GM21737 (cell line): ENCODE results near the gene ITSN1.

ENCODE experiments used
- ATAC-seq: cut with Tn5 transposase; IDR thresholded peaks from one replicate; pipeline ENCODE4 v1.9.1; 2021; ENCODE audit warnings: mild to moderate bottlenecking, moderate library complexity; ENCODE audit not compliant: unreplicated experiment

The ITSN1 gene

DNA sequence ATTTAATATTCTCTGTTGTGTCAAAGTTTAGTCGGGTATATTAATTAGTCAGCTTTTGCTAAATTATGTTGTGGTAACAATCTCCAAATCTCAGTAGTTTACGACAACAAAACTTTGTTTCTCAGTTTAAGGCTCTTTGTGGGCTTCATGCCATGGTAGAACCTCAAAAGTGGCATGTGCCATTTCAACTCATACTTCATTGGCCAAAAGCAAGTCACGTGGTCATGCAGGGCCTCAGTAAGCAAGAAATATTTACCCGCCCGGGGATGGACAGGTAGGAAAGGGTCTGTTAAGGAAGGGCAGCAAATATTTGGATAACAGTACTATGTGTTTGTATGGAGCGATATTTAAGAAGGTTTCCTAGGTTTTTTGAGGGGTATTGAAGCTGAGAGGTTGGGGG, 38.6 kb downstream of the ITSN1 start:
- no peak for ATAC-seq

DNA sequence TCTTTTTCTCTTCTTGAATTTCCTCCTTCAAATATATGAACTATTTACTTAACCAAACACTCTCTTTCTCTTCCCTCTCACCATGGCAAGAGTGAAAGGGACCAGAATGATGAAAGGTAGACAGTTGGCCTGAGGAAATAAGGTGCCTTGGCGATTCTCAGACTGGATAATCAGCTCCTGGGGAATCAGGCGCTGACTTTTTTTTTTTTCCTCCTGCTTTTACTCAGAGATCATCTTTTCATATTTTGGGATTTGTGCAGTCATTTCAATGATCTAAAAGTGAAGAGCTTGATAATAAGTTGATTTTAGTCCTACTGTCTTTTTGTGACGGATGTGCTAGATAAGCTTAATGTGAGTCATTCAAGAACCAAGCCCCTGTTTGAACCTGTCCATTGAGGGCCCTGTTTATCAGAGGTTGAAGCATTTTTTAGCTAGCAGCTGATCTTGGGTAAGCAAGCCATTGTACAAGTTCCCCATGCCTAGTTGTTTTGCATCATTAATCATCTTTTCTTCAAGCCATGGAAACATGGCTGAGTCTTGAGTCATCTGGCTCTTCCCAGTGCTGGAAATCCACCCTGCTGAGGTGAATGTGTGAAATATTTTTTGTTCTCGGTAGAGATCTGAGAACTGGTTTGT, 40.8 kb downstream of the ITSN1 start:
- no peak for ATAC-seq

DNA sequence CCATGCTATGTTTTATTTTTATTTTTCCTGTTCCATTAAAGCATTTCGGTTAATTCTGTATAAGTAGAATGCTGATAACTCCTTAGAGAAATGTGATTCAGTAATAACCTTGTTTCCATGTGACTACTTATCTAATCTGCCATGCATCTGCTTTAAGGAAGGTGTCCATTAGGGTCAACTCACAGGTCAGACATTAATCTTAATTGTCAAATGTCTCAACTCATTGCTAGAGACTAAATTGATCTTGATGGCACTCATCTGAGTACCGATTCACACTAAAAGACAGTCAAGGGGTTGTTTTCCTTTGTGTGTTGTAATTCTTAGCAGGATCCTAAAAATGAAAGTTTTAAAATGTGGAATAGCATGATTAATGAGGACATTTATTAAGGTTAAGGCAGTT, 41.8 kb downstream of the ITSN1 start:
- no peak for ATAC-seq

DNA sequence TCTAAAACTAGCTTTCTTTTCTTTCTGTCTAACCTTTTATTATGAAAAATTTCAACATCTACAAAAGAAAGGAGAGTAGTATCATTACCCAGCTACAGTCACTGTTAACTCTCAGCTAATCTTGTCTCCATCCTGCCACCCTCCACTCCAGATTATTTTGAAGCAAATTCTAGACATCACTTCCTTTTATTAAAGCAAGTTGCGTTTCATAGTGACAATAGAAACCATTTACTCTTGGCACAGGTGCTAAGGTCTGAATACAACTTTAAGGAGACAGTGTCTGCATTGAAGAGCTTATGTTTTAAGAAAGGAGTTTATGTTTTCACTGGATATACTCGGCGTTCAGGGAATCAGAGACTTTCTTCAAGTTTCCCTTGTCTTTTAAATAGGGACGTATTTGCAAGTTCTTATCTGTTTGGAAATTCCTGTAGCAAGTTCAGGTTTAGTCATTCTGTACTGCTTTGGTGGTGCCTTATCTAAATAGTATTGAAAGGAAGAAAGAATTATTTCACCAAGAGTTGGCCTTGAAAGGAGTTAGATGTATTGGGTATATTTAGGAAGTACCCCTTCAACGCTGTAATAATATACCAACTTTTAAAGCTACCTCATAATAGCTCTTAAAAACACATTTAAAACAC, 42.7 kb downstream of the ITSN1 start:
- ATAC-seq, result no peak

DNA sequence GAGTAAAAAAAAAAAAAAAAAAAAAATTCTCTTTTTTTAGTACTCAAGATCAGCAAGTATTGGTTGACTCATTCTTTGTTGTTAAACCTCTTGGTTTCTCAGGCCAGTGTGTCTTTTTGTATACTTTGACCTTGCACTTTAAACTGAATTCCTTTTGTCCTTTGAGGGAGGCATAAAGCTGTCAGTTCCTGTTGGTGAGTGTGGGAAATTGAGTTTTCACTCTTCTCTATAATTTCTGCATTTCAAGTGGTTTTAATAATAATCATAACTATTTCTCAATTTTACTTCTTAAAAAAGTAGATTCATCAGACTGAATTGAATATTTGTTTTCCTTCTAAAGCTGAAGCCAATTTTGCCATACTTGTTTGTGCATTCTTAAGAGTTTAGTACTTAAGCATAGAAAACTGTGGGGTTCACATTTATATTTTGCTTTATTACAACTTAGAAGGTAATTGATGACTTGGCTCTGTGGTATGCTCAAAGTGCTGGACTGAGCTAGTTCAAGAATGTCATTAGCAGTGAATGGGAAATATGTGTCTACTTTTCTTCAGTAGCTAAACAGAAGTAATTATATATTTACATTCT, 43.4 kb downstream of the ITSN1 start:
- ATAC-seq, result no peak

DNA sequence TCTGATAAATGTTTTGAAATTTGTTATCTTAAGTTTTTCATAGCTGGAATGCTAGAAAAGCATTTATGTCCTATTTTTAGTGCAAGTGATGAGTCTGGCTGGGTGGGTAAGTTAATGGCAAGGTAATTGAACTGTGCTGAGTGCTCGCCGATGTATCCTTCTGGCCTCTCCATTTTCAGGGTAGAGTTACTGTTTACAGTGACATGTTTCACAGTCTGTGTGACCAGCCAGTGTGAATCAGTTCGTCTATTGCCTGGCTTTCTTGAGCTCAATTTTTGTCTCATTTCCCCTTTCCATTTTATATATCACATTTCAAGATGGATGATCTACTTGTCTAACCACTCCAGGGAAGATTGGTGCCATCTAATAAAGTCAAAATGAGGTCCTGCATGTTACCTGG, 44.1 kb downstream of the ITSN1 start:
- no peak for ATAC-seq

DNA sequence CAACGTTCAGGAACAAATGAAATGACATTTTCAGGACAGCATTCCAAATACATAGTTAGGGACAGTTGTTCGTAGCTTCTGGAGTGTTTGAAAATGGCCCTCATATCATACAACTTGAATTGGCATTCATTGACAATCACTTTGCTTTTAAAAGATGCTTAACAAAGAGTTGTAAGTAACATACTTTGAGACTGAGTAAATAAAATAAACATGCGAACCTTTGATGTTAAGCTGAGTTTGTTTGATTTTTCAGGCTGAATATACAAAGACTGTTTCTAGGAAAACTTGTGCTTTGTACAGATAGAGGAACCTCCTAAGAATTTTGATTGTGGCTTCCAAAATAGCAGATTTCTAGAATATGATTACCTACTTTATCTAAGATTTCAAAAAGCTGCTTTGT, 45.3 kb downstream of the ITSN1 start:
- ATAC-seq, result no peak

GRCh38 chr21:33688353-33688752, 46.1 kb downstream of the ITSN1 start:
- no peak for ATAC-seq

DNA sequence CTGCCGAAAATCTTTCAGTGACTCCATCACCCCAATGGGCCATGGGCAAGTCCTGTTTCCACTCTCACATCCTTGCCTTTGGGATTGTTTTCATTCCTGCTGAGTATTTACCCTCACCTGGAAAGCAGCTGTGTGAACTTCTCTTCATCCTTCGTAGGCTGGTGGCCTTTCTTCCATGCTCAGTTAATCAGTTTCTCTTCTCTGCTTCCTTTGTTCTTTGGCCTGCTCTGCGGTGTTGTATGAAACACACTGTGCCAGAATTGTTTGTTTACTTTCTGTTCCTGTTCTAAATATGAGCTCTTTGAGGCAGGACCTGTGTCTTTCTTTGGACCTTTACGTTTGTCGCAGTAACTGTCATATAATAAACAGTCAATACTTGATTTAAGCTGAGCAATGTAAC, 48.6 kb downstream of the ITSN1 start:
- ATAC-seq, result no peak

DNA sequence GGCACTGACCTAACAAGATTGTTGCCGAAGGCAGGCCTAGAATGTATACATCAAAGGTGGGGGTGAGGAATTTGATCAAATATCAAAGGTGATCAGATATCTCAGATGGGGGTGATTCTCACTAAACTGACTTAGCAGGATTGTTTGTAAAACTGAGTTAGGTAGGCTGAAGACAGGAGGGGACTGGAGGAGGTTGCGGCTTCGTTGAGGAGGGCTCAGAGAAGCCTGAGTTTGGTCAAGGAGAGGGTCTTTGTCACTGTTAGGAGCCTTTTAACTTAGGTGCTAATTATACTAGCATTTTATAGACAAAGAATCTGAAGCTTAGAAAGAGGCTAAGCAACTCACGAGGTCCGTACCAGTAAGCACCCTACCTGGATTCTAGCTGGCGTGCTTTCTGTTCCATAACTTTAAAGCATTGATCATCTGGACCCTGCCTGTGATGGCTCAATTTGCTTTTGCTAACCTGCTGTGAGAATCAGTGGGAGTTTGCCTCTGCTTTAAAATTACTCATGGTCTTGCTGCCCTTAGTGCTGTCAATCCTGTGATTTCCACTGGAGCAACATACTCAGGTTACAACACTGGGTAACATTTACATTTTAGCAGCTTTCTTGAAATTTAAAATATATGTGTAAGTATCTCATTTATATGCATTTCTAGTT, 49.8 kb downstream of the ITSN1 start:
- no peak for ATAC-seq

DNA sequence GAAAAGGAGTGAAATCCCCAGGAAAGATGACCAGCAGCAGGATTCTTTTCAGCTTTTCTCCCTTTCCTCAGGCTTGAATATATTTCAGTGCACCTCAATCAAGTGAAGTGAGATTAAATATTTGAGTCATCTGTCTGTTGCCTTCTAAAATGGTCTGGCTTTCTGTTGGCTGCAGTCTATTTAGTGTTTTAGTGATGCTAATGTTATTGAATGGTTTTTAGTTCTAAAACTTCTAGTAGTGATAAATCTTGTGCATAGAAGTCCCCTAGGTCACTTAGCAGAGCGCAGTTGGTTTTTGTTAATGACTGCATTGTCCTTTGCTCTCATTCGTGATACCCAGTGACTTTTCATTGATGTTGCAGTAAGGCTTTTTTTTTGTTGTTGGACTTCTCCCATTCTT, 53.5 kb downstream of the ITSN1 start:
- ATAC-seq, result no peak

GRCh38 chr21:33696465-33696864, 54.2 kb downstream of the ITSN1 start:
- no peak for ATAC-seq

GRCh38 chr21:33698087-33698860, 56.0 kb downstream of the ITSN1 start:
- ATAC-seq, result no peak

DNA sequence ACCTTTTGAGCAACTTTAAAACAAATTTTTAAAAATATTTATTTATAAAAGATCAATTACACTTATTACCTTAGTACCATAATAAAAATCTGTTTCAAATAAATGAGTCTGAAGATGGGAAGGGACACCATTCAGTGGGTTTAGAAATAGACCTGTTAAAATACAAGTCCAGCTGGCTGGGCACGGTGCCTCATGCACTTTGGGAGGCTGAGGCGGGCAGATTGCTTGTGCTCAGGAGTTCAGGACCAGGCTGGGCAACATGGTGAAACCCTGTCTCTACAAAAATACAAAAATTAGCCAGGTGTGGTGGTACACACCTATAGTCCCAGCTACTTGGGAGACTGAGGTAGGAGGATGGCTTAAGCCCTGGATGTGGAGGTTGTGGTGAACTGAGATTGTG, 57.0 kb downstream of the ITSN1 start:
- ATAC-seq, result no peak

DNA sequence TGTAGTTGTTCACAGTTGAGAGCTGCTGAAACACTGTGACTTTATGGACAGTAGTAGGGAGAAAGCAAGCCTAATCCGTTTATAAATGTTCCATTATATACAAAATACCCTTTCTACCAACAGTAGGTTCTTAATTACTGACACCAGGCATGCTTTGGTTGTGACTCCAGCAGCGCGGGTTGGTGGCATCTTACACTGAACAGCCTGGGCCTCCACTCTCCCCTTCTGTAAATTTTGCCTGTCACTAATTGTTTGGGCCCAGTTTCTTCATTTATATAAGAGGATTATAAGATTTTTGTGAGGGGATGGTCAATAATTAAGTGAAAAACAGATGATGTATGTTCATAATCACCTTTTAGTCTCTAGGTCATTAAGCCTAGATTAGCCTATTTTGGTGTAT, 58.2 kb downstream of the ITSN1 start:
- ATAC-seq, result no peak

- ATAC-seq, result no peak
Observed at GRCh38 chr21:33703750-33704606, 61.7 kb downstream of the ITSN1 start.

DNA sequence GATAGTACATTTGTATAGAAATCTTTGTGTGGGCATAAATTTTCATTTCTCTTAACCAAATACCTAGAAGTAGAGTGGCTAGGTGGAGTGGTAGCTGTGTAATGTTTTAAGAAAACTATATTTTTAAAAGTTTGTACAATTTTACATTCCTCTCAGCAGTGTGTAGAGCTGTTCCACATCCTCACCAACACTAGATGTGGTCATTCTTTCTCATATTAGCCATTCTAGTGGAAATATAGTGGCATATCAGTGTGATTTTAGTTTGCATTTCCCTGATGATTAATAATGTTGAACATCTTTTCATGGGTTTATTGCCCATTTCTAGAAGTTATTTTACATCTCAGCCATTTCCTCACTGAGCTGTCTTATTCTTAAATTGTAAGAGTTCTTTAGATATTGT, 65.5 kb downstream of the ITSN1 start:
- no peak for ATAC-seq

DNA sequence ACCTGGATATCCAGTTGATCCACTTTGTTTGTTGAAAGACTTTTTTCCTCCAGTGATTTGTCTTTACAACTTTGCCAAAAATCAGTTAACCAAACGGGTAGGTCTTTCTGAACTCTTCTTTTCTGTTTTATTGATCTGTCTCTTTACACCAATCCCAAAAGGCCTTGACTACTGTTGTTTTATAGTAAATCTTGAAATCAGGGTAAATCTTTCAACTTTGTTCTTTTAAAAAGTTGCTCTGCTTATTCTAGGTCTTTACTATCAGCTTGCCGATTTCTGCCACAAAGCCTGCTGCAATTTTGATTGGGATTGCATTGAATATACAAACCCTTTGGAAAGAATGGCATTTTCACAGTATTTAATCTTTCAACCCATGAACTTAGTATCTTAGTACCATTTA, 66.6 kb downstream of the ITSN1 start:
- no peak for ATAC-seq

GRCh38 chr21:33712022-33712803, 69.9 kb downstream of the ITSN1 start:
- ATAC-seq, result no peak

DNA sequence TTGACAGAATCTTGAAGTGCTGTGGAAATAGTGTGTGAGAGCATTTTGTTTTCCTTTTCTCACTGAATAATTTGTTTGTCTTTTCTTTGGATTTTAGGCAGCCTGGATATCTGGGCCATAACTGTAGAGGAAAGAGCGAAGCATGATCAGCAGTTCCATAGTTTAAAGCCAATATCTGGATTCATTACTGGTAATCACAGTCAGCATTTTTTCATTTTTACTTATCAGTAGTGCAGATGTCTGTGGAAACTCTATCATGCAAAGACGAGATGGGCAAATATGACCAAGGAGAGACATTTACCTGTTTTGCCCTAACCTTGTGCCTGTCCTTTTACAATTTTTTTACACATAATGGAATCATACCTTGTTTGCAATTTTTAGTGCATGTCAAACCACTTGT, 78.8 kb downstream of the ITSN1 start:
- ATAC-seq, result no peak
